GM12878 (cell line): Measurements from ENCODE around the gene FSTL4. TPM values are rescaled to one million over a fixed set of nuclear protein-coding genes. Genes with fewer than 3 reads are reported as not detected.

Source experiments
- ATAC-seq: fragments of 200-7000 bp; cut with Tn5 transposase; 3 replicates; pipeline ENCODE4 v1.9.1; 2020; ENCODE audit warnings: mild to moderate bottlenecking, moderate library complexity
- BruUV-seq: library from RNA; stranded (reverse); fragments of 400-500 nt; replicated peaks from 2 replicates; lab custom pipeline; 2021; lab: Mats Ljungman, UMichigan
- CTCF ChIA-PET: fragments of 300-600 bp; sonication (Branson Sonifier 250); formaldehyde crosslinking; extraction: SDS; loops from one replicate; lab custom pipeline; 2021; ENCODE audit warnings: inconsistent platforms; lab: Yijun Ruan, JAX
- POLR2A ChIA-PET: fragments of 350-600 bp; formaldehyde crosslinking; extraction: SDS; loops from one replicate; lab custom pipeline; 2021; ENCODE audit warnings: inconsistent platforms; lab: Charles Lee
- RAD21 ChIA-PET: fragments of 300-600 bp; sonication (Branson Sonifier 250); formaldehyde crosslinking; loops from one replicate; lab custom pipeline; 2023; ENCODE audit warnings: antibody characterized with exemption; ENCODE audit not compliant: unreplicated experiment; lab: Charles Lee
- SMC1A ChIA-PET: fragments of 300-600 bp; sonication (Branson Sonifier 250); formaldehyde crosslinking; loops from one replicate; lab custom pipeline; 2023; ENCODE audit not compliant: unreplicated experiment, uncharacterized antibody; lab: Charles Lee
- DNase-seq: peaks from one replicate; pipeline ENCODE4 v3.0.0-alpha.2; 2011; ENCODE audit warnings: low read depth, low spot score
- FAIRE-seq: peaks from 3 replicates; lab custom pipeline; 2011; peaks lifted over from hg19 to GRCh38; lab: Jason Lieb, UNC
- H2AFZ ChIP-seq: 2 replicates; pipeline ENCODE4 v1.6.0; 2011; ENCODE audit warnings: low read depth, low read length, control low read depth; ENCODE audit not compliant: control insufficient read depth
- H3K27ac ChIP-seq: 2 replicates; pipeline ENCODE4 v1.5.1; 2011; ENCODE audit warnings: control low read depth; ENCODE audit not compliant: control insufficient read depth, insufficient read depth
- H3K27me3 ChIP-seq, 2 experiments: replicated peaks in 1 of 2; 2 replicates each; pipeline versions ENCODE4 v1.6.0 to v1.6.1; 2011; ENCODE audit warnings: low read length in 1 of 2; ENCODE audit not compliant: control insufficient read depth in 2 of 2, insufficient read depth in 2 of 2
- H3K36me3 ChIP-seq, 2 experiments: 2 replicates each; pipeline ENCODE4 v1.5.1; 2011; ENCODE audit warnings: low read length in 1 of 2; ENCODE audit not compliant: control insufficient read depth in 2 of 2, insufficient read depth in 2 of 2
- H3K4me1 ChIP-seq: 2 replicates; pipeline ENCODE4 v1.6.1; 2011; ENCODE audit warnings: mild to moderate bottlenecking, low read length, moderate library complexity, mixed read lengths; ENCODE audit not compliant: control insufficient read depth, insufficient read depth
- H3K4me2 ChIP-seq: 2 replicates; pipeline ENCODE4 v1.6.0; 2011; ENCODE audit warnings: control low read depth; ENCODE audit not compliant: control insufficient read depth, insufficient read depth
- H3K4me3 ChIP-seq: fragments of 200-600 bp; sonication (generic); 2 replicates; pipeline ENCODE4 v1.5.1; 2016
- H3K79me2 ChIP-seq: 2 replicates; pipeline ENCODE4 v1.6.0; 2011; ENCODE audit warnings: low read length; ENCODE audit not compliant: control insufficient read depth, insufficient read depth
- H3K9ac ChIP-seq: 2 replicates; pipeline ENCODE4 v1.8.0; 2011; ENCODE audit warnings: low read length, control low read depth, mixed read lengths; ENCODE audit not compliant: control insufficient read depth, insufficient read depth
- H3K9me3 ChIP-seq: replicated peaks from 3 replicates; pipeline ENCODE4 v1.5.1; 2011; ENCODE audit warnings: mild to moderate bottlenecking, low read length; ENCODE audit not compliant: control insufficient read depth, insufficient read depth
- H4K20me1 ChIP-seq: 2 replicates; pipeline ENCODE4 v1.6.0; 2011; ENCODE audit not compliant: control insufficient read depth, insufficient read depth
- BACH1 ChIP-seq: fragments of 450-650 bp; IDR thresholded peaks from 2 replicates; pipeline ENCODE4 v1.6.1; 2017; ENCODE audit warnings: mild to moderate bottlenecking, borderline replicate concordance
- CHD2 ChIP-seq: IDR thresholded peaks from 2 replicates; pipeline ENCODE4 v1.6.1; 2011; ENCODE audit warnings: low read depth, low read length, improper control_type of control experiment, borderline replicate concordance
- FOXM1 ChIP-seq: IDR thresholded peaks from 2 replicates; pipeline ENCODE4 v1.6.1; 2012; ENCODE audit warnings: low read depth, mild to moderate bottlenecking, inconsistent platforms, low read length, moderate library complexity
- GABPA ChIP-seq: IDR thresholded peaks from 2 replicates; pipeline ENCODE4 v1.6.1; 2014; ENCODE audit warnings: antibody characterized with exemption, low read depth, mild to moderate bottlenecking, inconsistent platforms
- JUNB ChIP-seq: IDR thresholded peaks from 2 replicates; pipeline ENCODE4 v1.6.1; 2016; ENCODE audit warnings: antibody characterized with exemption, mild to moderate bottlenecking
- JUND ChIP-seq: IDR thresholded peaks from 2 replicates; pipeline ENCODE4 v1.6.1; 2012; ENCODE audit warnings: low read depth, mild to moderate bottlenecking, low read length, improper control_type of control experiment, moderate library complexity
- NRF1 ChIP-seq: conservative IDR thresholded peaks from 2 replicates; pipeline ENCODE4 v1.6.1; 2011; ENCODE audit warnings: mild to moderate bottlenecking, low read depth, low read length, improper control_type of control experiment
- PBX3 ChIP-seq: IDR thresholded peaks from 2 replicates; pipeline ENCODE4 v1.6.1; 2011; ENCODE audit warnings: mild to moderate bottlenecking, low read depth, low read length, moderate library complexity; ENCODE audit not compliant: insufficient replicate concordance
- SIN3A ChIP-seq: IDR thresholded peaks from 2 replicates; pipeline ENCODE4 v1.6.1; 2012; ENCODE audit warnings: low read depth, low read length, improper control_type of control experiment
- ZNF217 ChIP-seq: fragments of 450-650 bp; IDR thresholded peaks from 2 replicates; pipeline ENCODE4 v1.6.1; 2017; ENCODE audit warnings: antibody characterized with exemption, mild to moderate bottlenecking
- ZNF274 ChIP-seq: IDR thresholded peaks from one replicate; pipeline ENCODE4 v1.8.0; 2011; ENCODE audit not compliant: insufficient read length, insufficient read depth
- ZSCAN29 ChIP-seq: fragments of 450-650 bp; IDR thresholded peaks from 2 replicates; pipeline ENCODE4 v1.6.1; 2017; ENCODE audit warnings: mild to moderate bottlenecking, moderate library complexity
- WGBS: methylation state at CpG from one replicate; pipeline ENCODE4 v1.1.6; 2016; ENCODE audit warnings: low lambda C conversion rate; ENCODE audit not compliant: insufficient replicate concordance, insufficient coverage; ENCODE audit errors: missing lambda C conversion rate; 5-methylcytosine and 5-hydroxymethylcytosine counted together
- in situ Hi-C: fragments of 300-500 bp; cut with MboI; formaldehyde crosslinking; loops from 9 replicates; pipeline ENCODE4 v1.14.3; 2018; ENCODE audit warnings: mixed read lengths
- intact Hi-C: fragments of 100-400 bp; cut with micrococcal nuclease; formaldehyde crosslinking; loops from one replicate; pipeline ENCODE4 v1.14.2; 2022; ENCODE audit not compliant: unreplicated experiment
- polyA plus RNA-seq, 11 experiments: library from polyadenylated mRNA; depleted of rRNA in 4 of 11; unstranded in 6 of 11; stranded (reverse) in 5 of 11; fragments of >200 nt; fragmentation: Nextera tagmentation in 4 of 11; fragmentation: Illumina TruSeq in 1 of 11; extraction: Ambion mirVana in 4 of 11; extraction: Trizol in 1 of 11; gene quantifications; 1 replicate in 1 of 11; 2 replicates in 10 of 11; pipeline versions ENCODE4 v1.2.1 to v1.2.3, GENCODE V29; 2011 to 2016; ENCODE audit warnings: inconsistent platforms in 2 of 11, missing spikeins in 2 of 11, low read depth in 1 of 11
- total RNA-seq, 4 experiments: library from RNA; depleted of rRNA in 3 of 4; stranded (reverse); fragments of >200 nt in 3 of 4; fragmentation: Illumina TruSeq in 1 of 4; extraction: Trizol in 1 of 4; gene quantifications; 2 replicates each; pipeline versions ENCODE4 v1.2.1 to v1.2.3, GENCODE V29; 2013 to 2021

Gene FSTL4
- total and polyA plus RNA-seq, 10 of the 15 experiments (the other 5 are each of a cell fraction or from before 2014, with no cell fraction given) = 0.01 to 0.79 (median 0.21) TPM; not detected in 6

- TF ChIP-seq ZNF274 (no peak), CHD2 (no peak), JUND (no peak), ZNF217 (no peak), SIN3A (no peak)
- TF ChIP-seq, all 136 proteins: peak for 0
Observed at GRCh38 chr5:133464013-133464412, 148.3 kb downstream of the FSTL4 start (continued).

- H3K36me3 ChIP-seq = no peaks in the 10 kb centered on the region
- H3K9me3 ChIP-seq = no peaks in the 10 kb centered on the region
- H3K4me3 ChIP-seq = no peak overlapping the region
- H3K9ac ChIP-seq = no peak overlapping the region
- SMC1A ChIA-PET = interaction anchor here (0.6 to 2.8 kb wide), 3 partner anchors 28 to 41 kb away, joined by 3 to 13 read pairs (median 3); no protein-coding TSS in a partner anchor
- H4K20me1 ChIP-seq = no peaks in the 10 kb centered on the region; the same call in 1 of the 2 replicates
- DNase-seq = no peak
- no peak for FAIRE-seq
- in situ Hi-C loops (loop anchor here (5.0 kb wide), 1 partner anchor 350 kb away; no protein-coding TSS in a partner anchor), intact Hi-C loops (loop anchor here (2.0 kb wide), 2 partner anchors 39 to 351 kb away; no protein-coding TSS in a partner anchor)
- no peak overlapping the region for H2AFZ ChIP-seq
- H3K4me2 ChIP-seq = no peak overlapping the region
- POLR2A ChIA-PET = no interaction called here
- H3K27ac ChIP-seq = no peak overlapping the region
- no peaks in the 10 kb centered on the region; a peak in 2 of 4 replicates for H3K27me3 ChIP-seq
- H3K79me2 ChIP-seq = no peaks in the 10 kb centered on the region
- no TSS peak for BruUV-seq
- ATAC-seq = no peak
- RAD21 ChIA-PET = no interaction called here
- CTCF ChIA-PET = interaction anchor here (0.9 to 3.9 kb wide), 9 partner anchors 9 to 483 kb away, joined by 3 to 28 read pairs (median 4); no protein-coding TSS in a partner anchor
- no peak for TF ChIP-seq JUNB
- no peak for TF ChIP-seq PBX3
- TF ChIP-seq GABPA = no peak
- TF ChIP-seq NRF1 = no peak
- no peak for TF ChIP-seq ZSCAN29
- no peak for TF ChIP-seq BACH1
- no peak for TF ChIP-seq FOXM1
- no peaks in the 10 kb centered on the region for H3K4me1 ChIP-seq
- WGBS = 38% methylated on average over 5 of the region's 5 CpGs
Observed at GRCh38 chr5:133461796-133462516, 150.4 kb downstream of the FSTL4 start.
